WTC11 (cell line): ENCODE measurements around the gene FHIT.

Experiments used
- ATF6 ChIP-seq: sonication (generic); formaldehyde crosslinking; IDR thresholded peaks from 2 replicates; pipeline ENCODE4 v1.8.1; 2023; ENCODE audit warnings: mild to moderate bottlenecking, missing genetic modification reagents
- CREM ChIP-seq: sonication (generic); formaldehyde crosslinking; IDR thresholded peaks from 2 replicates; pipeline ENCODE4 v1.8.1; 2022; ENCODE audit warnings: mild to moderate bottlenecking, missing genetic modification reagents, moderate library complexity
- CTCF ChIP-seq: fragments of 200-600 bp; IDR thresholded peaks from 2 replicates; pipeline ENCODE4 v1.8.0; 2022; ENCODE audit warnings: antibody characterized with exemption
- FOXP1 ChIP-seq: sonication (generic); formaldehyde crosslinking; IDR thresholded peaks from 2 replicates; pipeline ENCODE4 v1.8.0; 2022; ENCODE audit warnings: missing genetic modification reagents, mild to moderate bottlenecking, moderate library complexity, borderline replicate concordance
- IRF1 ChIP-seq: sonication (generic); formaldehyde crosslinking; IDR thresholded peaks from 2 replicates; pipeline ENCODE4 v1.8.0; 2023; ENCODE audit warnings: missing genetic modification reagents
- MXD4 ChIP-seq: fragments of 250-450 bp; sonication (Bioruptor Pico); IDR thresholded peaks from 2 replicates; pipeline ENCODE4 v1.8.0; 2021; ENCODE audit warnings: mild to moderate bottlenecking, moderate library complexity, borderline replicate concordance
- USF2 ChIP-seq: sonication (generic); formaldehyde crosslinking; IDR thresholded peaks from 2 replicates; pipeline ENCODE4 v1.8.1; 2023; ENCODE audit warnings: mild to moderate bottlenecking, missing genetic modification reagents, moderate library complexity
- ZNF423 ChIP-seq: fragments of 250-450 bp; sonication (Bioruptor Pico); IDR thresholded peaks from 2 replicates; pipeline ENCODE4 v2.1.2; 2022; ENCODE audit warnings: mild to moderate bottlenecking, moderate library complexity

- no peak for TF ChIP-seq CTCF
- no peak for TF ChIP-seq CREM (CRISPR knock-in tag)
- no peak for TF ChIP-seq MXD4 (CRISPR knock-in tag)
- no peak for TF ChIP-seq FOXP1
- TF ChIP-seq IRF1 (CRISPR knock-in tag), result no peak
- TF ChIP-seq USF2 (CRISPR knock-in tag), result no peak
- no peak for TF ChIP-seq ATF6 (CRISPR knock-in tag)
- TF ChIP-seq ZNF423, result no peak
Observed at GRCh38 chr3:60262546-60262945, 988.7 kb downstream of the FHIT start.
